Activated T-cell treated with anti-CD3 and anti-CD28 coated beads for 1 hour (primary cell): ENCODE data around the gene ZNF200.
"Not testable (repeated sequence)": the region's sequence is repeated elsewhere in the genome, so short reads cannot be mapped to it uniquely, and the experiment has no call there.

Experiments
- DNase-seq: peaks from one replicate; pipeline ENCODE4 v3.0.0-alpha.2; 2020; ENCODE audit warnings: low read depth

Gene ZNF200

GRCh38 chr16:3252967-3253366 lies 18.0 kb upstream of the ZNF200 start:
- DNase-seq = no peak

- DNase-seq = no peak
Observed at GRCh38 chr16:3249451-3249850, 14.5 kb upstream of the ZNF200 start.

GRCh38 chr16:3249020-3249419 lies 14.1 kb upstream of the ZNF200 start:
- no peak for DNase-seq

- no peak for DNase-seq
Observed at GRCh38 chr16:3248596-3248995, 13.6 kb upstream of the ZNF200 start.

- no peak for DNase-seq
Observed at GRCh38 chr16:3246876-3247275, 11.9 kb upstream of the ZNF200 start.

GRCh38 chr16:3246002-3246401 lies 11.0 kb upstream of the ZNF200 start:
- DNase-seq = no peak

- DNase-seq = no peak
Observed at GRCh38 chr16:3243882-3244281, 8.9 kb upstream of the ZNF200 start.

- DNase-seq = no peak
Observed at GRCh38 chr16:3242709-3243108, 7.8 kb upstream of the ZNF200 start.

- DNase-seq = no peak
Observed at GRCh38 chr16:3241761-3242160, 6.8 kb upstream of the ZNF200 start.

- DNase-seq = no peak
Observed at GRCh38 chr16:3235856-3236669, 1.1 kb upstream of the ZNF200 start.

- no peak for DNase-seq
Observed at GRCh38 chr16:3234543-3234856, 458 bp downstream of the ZNF200 start.

- DNase-seq = no peak
Observed at GRCh38 chr16:3223913-3224515, 10.9 kb downstream of the ZNF200 start.

GRCh38 chr16:3220839-3221238 lies 14.1 kb downstream of the ZNF200 start:
- no peak for DNase-seq

GRCh38 chr16:3216263-3216640 lies 18.7 kb downstream of the ZNF200 start:
- no peak for DNase-seq

- no peak for DNase-seq
Observed at GRCh38 chr16:3215601-3216262, 19.2 kb downstream of the ZNF200 start.

- DNase-seq = no peak
Observed at GRCh38 chr16:3214904-3215600, 19.9 kb downstream of the ZNF200 start.

- DNase-seq = no peak
Observed at GRCh38 chr16:3212567-3212966, 22.4 kb downstream of the ZNF200 start.

- DNase-seq = no peak
Observed at GRCh38 chr16:3212006-3212405, 23.0 kb downstream of the ZNF200 start.

- DNase-seq = no peak
Observed at GRCh38 chr16:3207086-3207953, 27.6 kb downstream of the ZNF200 start.

GRCh38 chr16:3205939-3206338 lies 29.0 kb downstream of the ZNF200 start:
- DNase-seq = not testable (repeated sequence)

- no peak for DNase-seq
Observed at GRCh38 chr16:3202903-3203539, 31.9 kb downstream of the ZNF200 start.
